Activated naive CD4-positive, alpha-beta T cell treated with Interleukin-2 at 50 U/mL for 16 hours (primary cell): ENCODE data around the gene CBFA2T3.
"Not testable (repeated sequence)": the region's sequence is repeated elsewhere in the genome, so short reads cannot be mapped to it uniquely, and the experiment has no call there.

Experiments used
- DNase-seq: peaks from one replicate; pipeline ENCODE4 v3.0.0-alpha.2; 2020

The CBFA2T3 gene

DNA sequence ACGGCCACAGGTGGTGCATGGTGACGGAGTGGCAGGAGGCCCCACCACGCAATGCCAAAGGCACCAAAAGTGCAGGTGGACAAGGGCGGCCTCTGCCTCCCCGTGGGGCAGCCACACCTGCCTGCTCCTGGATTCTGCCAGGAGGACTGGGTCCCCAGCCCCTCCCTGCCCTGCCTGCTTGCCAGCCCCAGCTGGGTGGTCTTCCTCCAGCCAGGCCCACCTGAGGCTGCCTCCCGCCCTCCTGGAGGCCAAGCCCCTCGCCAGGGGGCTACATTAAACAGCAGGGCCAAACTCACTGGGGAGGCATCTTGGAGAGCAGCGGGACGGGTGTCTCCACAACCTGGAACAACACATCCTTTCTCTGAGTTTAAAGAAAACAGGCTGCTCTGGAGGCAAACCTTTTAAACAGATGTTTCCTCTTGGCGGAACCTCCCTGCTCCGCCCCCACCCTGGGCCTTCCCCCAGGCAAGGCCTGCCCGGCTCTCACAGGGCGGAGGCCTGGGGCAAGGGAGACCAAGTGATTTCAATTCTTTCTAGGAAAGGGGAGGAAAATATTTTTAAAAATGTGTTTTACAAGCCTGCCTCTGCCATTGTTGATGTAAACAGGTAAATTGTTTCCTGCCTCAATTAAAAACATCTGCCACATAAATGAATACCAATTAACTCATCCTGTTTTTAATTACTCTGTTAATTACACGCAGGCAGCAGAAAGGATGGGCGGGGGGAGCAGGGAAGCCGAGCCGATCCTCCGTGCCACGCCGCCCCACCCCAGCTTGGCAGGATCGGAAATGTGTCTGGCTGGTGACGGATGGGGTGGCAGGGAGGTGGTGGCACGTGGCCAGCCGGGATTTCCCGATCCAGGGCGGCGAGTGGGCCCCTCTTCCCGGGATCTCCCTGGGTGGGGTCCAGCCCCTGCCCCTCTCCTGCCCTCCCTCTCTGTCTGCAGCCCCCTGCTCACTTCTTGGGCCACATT lies 56.1 kb downstream of the CBFA2T3 start:
- DNase-seq: peak; percentile 12

DNA sequence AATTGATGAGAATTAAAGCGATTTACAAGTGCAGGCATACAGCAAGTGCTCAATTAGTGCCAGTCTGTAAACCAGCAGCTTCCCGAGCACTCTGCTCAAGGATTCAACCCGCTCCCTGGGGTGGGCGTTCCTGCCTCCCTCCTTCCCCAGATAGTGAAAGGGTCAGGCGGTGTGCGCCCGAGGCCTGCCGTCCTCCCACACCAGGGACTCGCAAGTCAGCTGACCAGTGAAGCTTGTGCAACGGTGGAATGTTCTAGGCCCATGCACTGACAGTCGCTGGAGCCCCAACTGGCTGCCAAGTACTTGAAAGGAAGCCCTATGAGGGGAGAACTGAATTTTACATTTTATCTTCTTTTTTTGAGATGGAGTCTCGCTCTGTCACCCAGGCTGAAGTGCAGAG lies 57.1 kb downstream of the CBFA2T3 start:
- DNase-seq: no peak

DNA sequence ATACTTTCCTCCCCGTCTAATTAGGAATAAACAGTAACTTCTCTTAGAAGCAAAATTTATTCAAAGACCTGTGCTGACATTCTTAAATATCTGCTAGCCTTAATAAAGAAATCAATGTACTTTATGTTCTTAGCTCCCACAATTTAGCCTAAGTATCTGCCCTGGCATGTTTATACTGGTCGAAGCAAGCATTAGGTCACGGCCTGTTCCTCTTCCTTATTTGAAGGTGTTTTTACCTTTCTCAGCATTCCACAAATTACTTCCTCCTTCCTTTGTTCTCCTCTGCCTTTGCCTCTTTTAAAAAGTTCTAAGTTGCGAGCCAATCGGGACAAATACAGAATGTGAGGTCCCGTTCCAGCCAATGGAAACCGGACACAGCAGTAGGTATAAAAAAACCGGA lies 58.1 kb downstream of the CBFA2T3 start:
- not testable (repeated sequence) for DNase-seq

DNA sequence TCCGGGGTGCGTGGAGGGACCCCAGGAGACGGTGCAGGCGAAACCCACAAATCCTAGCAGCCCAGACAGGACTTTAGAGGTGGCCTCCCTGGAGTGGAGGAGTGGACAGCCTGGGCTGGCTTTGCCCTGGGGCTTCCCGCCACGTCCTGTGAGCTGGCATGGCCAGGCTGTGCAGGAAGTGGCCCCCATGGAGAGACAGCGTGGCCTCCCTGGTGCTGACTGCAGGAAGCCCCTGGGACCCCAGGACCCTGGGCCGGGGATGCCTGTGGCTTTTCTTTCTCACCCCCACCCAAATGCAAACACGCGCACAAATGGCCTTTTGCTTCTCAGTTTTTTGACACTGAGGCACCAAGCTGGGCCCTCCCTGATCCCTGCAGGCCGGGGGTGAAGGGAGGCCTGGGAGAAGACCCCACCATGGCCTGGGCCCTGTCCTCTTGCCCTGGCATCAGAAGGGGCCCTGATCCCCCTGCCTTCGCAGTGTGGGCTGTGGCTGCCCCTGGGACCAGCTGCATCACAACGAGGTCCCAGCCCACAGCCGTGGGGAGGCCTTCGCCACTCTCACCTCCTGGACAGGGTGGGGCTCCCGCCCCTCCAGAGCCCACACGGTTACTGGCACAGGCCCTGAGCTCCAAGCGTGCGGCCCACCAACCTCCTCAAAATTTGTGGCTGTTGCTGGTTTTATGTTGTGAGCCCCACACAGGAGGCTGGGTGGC lies 58.9 kb downstream of the CBFA2T3 start:
- DNase-seq: no peak

DNA sequence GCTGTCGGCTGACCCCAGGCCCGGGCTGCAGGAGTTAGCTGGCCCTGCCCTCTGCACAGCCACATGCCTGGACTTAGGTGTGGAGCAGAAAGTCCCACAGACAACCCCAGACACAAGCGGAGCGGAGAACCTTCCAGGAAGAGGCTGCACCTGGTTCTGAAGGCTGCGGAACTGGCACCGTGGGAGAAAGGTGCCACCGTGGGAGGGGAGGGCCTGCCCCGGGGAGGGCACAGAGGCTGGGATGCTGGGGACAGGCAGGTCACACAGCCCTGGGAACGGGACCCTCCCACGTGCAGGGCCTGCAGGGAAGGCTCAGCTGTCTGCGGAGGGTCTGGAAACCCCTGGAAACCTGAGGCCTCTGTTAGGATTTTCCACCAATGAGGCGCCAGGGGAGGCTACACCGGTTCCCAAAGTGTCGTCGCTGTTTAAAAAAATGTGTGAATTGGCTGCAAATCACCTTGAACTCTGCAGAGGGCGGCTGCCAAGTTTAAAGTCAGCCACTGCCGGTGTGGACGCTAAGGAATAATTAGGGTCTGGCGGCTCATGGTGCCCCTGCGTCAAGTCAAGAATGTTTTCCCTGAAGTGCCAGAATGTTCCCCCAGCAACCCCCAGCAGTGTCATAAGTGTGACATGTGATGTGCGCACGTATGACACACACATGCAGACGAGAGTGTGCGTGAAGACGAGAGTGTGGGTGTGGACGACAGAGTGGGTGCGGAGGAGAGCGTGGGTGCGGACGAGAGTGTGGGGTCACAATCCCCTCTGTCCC lies 59.7 kb downstream of the CBFA2T3 start:
- no peak for DNase-seq

DNA sequence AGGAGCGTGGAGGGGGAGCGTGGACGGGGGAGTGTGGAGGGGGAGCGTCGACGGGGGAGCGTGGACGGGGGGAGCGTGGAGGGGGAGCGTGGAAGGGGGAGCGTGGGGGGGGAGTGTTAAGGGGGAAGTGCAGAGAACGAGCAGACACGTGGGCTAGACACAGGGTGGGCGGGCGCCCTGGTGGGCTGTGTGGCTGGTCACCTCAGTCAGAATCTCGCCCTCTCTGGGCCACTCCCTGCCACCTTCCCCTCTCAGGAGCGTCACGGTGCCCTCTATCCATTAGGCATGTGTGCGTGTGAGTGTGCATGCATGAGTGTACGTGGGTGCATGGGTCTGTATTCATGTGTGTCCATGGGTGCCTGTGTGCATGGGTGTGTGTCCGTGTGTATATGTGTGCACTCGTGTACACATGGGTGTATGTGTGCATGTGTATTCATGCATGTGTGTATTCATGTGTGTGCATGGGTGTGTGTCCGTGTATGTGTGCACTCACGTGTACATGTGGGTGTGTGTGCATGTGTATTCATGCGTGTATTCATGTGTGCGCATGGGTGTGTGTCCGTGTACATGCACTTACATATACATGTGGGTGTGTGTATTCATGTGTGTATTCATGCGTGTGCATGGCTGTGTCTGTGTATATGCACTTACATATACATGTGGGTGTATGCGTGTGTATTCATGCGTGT lies 61.2 kb downstream of the CBFA2T3 start:
- DNase-seq: no peak

DNA sequence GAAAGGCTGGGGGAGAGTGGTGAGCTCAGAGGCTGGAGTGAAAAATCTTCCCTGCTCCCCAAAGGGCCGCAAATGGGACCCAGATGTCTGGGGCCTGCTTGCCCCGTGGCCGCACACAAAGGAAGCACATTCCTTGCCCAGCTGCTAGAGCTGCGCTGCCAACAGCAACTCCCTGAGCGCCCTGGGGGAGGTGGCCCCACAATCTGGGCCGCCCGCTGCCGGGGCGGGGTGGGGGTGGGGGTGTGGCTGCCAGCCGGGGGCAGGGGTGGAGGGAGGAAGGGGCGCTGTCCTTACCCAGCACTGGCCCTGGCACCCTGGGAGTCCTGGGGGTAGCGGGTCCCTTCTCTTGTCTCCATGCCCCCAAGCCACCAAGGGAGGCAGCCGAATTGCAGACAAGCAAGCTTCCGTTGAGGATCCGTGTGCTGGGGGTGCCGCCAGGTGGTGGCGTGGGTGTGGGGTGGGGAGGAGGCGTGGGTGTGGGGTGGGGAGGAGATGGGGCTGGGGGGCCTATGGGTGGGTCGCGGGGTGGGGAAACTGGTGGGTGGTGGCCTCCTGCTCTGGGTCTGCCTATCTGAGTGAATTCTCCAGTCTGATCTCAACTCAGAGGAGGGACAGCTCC lies 62.1 kb downstream of the CBFA2T3 start:
- no peak for DNase-seq

DNA sequence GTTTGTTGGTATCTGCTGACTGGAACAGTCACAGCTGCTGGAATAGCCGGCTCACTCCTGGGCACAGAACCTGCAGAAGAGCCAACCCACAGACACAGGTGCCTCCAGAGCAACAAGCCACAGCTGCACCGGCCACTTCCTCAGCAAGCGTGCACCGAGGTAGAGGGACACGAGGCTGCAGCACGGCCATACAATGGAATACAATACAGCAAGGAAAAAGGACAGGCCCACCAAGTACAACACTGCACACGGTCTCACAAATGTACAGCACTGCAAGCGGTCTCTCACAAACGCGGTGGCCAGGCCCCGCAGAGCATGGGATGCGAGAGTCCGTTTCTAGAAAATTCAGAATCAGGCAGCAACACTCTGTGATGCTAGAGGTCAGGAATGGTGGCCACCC lies 63.1 kb downstream of the CBFA2T3 start:
- DNase-seq: no peak

DNA sequence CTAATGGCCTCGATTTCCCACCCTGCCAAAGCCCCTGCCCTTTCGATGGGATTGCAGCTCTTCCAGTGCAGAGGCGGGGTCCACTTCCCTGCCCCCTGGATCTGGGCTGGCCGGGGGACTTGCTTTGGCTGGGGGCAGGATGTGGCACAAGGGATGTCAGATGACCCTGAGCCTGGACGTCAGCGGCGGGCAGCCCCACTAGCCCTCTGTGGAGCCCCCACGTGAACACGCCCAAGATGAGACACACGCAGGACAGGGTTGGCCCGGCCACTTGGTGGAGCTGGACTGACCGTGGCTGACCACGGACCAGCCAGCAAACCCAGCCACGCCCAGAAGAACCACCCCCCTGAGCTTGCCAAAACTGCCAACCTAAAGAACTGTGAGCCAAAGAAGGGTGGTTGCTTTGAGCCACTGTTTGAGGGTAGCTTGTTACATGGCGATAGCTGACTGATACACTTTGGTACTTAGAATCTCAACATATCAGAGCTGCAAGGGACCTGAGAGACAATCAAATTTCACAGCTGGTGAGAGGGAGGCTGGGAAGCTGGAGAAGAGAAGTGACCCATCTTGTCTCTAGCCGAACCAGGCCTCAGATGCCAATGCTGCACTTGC lies 63.9 kb downstream of the CBFA2T3 start:
- no peak for DNase-seq

DNA sequence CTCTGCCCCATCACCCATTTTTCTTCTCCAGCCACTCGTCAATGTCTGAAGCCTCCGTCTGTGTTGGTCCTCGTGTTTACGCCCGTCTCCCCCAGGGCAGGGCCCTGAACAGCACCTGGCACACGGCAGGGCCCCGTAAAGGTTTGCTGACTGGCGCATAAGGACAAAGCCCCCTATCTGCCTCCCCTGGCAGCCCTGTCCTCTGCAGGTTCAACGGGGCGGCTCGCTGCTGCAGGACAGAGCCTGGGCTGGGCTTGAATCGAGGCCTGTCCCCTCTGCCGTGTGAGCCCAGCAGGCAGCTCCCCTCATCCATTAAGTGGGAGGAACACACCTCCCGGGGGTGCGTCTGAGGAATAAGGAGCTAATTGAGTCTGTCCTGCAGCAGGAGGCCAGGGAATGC lies 64.5 kb downstream of the CBFA2T3 start:
- DNase-seq: no peak

DNA sequence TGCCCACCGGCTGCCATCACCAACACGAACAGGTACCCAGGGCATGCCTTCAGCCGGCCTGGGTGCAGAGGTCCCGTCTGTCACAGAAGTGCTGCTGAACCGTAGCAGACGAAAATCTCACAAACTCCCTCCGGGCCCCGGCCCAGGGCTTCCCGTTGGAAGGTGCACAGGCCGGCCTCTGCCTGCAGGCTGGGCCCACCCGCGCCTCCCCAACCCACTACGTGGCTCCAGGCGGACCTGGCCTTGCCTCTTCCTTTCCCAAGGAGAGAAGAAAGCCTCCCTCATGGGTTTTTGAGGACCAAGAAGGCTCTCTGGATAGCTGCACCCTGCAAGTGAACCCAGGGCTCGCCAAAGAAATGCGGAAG lies 65.1 kb downstream of the CBFA2T3 start:
- no peak for DNase-seq

DNA sequence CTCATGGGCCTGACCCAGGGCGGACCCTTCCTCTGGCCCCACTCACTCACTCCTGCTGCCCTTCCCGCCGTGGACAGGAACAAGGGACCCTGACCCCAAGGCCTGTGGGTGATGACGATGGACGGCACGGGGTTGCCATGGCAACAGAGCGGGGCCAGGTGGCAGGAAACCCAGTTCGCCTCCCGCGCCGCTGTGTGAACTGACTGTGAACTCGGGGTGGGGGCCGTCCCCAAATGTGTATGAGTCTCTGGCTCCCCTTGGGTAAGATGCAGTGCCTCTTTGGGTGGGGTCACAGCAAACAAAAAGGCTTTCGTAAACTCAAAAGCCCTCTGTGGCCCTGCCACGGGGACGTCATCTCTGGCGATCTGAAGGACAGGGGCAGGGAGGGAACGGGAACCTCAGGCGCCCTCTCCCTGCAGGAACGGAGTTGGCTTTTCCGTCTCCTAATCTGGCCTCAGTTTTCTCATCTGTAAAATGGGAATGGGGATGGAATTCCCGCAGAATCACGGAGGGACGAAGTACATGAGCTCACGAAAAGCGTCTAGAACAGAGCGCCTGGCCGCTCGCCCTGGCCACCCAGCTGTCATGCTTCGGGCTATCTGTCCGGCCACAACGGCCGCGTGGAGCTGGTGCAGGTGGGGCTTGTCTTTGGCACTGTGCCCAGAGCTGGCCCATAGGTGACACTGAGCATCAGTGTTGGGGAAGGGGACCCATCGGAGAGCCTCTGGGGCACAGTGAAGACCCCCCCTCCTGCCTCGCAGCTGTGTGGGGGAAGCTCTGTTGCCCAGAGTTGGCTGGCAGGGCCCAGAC lies 65.7 kb downstream of the CBFA2T3 start:
- no peak for DNase-seq

DNA sequence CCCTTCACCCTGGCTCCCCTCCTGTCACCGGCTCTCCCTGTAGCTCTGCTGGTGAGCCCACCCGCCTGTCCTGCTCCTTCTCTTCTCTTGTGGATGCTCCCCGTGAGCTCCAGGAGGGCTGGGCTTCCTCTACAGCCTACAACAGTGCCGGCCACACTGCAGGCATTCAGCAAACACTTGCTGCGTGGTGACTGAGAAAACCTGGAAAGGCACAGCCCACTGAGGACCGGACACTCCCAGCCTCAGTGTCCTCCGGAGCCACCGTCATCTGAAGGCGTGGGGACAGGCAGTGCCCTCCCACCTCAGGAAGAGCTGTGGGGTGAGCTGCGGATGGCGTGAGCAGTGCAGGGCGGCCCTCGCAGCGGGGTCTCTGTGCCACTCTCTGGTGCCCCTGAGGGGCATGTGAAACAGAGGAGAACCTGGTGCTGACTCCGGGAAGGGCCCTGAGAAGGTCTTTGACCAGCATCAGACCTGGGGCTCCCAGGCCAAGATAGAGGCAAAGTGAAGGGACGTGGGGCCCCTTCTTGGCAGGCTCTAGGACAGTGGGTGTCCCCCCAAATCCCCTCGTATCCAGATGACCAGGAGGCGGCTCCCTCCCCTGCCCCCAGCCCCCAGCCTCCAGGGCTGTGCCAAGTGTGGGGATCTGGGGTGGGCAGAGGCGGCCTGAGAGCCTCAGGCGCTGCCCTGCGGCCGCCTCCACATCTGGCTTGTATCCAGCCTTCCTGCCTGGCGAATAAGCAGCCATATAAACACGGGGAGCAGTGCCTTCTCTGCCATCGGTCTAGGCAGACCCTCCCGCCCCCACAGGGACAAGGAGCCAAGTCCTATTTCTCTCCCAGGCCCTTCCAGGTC lies 66.5 kb downstream of the CBFA2T3 start:
- DNase-seq: no peak

DNA sequence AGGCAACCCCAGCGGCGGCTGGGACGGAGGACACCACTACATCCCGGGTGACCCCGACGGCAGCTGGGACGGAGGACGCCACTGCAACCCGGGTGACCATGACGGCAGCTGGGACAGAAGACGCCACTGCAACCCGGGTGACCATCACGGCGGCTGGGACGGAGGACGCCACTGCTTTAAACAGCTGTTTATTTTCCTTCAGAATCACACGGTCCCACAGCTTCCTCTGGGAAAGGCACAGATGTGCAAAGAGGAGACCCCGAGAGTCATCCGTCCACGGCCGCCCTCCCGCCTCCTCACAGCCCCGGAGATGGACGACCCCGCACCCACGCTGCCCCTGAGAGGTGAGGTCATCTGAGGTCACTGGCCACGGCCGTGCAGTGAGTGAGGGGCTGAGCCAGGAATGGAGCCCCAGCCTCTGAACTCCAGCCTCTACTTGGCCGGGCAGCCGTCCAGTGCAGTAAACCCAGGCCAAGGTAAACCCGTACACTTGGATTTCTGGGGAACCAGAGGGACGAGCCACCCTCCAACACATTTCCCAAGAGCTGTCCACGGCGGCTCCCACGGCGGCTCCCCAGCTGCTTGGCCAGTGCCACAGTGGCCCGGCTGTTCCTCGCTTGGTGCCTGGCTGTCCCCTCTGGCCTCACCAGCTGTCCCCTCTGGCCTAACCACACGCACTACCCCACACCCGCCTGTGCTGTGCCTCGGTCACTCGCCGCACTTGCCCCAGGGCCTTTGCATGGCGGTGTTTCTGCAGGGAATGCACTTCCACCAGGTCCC lies 67.4 kb downstream of the CBFA2T3 start:
- DNase-seq: no peak

DNA sequence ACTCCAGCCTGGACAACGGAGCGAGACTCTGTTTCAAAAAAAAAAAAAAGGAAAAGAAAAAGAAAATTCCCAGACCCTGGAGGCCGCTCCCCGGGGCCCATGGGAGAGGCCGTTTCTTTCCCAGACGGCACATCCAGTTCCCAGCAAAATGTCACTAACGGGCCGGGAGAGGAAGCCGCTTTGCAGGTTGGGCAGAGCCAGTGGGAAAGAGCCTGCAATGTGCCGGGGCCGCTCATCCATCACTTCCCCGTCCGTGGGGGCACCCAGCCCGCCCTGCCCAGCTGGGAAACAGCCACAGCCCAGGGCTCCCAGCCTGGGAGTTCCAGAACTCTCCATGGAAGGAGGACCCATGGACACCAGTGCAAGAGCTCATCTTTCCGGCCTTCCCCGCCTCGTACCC lies 68.7 kb downstream of the CBFA2T3 start:
- DNase-seq: no peak

DNA sequence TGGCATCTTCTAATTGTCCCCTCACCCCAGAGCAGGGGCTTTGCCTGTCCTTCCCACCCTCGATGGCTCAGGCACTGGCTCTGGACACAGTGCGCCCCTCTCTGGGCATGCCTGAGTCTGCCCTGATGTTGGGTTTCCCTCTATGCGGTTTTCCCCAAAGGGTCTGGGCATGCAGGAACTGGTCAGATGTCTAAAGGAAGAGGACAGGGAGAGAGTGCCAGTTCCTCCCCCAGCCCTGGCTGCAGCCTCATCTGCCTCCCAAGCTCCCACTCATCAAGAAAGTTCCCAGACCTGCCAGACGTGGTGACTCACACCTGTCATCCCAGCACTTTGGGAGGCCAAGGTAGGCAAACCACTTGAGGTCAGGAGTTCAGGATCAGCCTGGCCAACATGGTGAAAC lies 69.2 kb downstream of the CBFA2T3 start:
- DNase-seq: no peak

DNA sequence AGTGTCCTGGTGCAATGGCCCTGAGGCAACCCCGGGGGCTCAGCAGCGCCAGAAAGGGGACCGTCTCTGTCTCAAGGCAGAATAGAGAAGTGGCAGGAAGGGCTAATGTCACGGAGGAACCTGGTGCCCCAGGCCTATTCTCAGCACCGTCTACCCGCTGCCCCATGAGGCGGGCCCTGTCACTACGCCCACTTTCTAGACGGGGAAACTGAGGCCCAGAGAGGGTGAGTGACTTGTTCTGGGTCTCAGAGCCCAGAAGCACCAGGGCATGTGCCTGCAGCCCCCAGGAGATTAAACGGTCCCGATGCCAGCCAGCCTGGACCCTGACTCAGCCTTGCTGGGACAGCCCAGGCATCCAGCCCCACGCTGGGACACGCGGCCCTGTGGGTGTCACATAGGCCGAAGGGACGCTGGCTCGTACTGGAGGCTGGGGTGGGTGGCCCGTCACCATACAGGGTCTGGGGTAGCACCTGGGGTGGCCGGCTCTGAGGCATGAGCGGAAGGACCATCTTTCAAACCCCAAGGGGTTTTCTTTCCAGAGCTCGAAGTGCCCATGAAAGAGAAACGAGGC lies 70.4 kb downstream of the CBFA2T3 start:
- no peak for DNase-seq

DNA sequence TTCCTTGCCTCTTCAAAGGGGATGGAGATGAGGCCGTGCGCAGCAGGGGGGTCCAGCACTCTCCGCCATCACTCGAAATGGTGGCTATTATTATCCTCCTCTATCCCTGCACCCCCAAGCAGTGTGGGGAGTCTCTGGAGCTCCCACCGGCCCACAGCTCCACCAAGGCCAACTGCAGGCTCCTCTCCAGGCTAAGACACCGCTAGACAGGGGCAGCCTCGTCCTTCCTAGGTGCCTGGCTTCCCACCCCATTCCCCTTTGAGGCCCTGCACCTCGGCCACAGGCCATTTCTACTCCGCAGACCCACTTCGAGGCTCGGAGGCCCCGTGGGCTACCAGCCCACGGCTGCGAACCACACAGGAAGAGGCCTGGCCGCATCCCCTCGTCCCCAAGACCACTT lies 71.0 kb downstream of the CBFA2T3 start:
- DNase-seq: no peak

DNA sequence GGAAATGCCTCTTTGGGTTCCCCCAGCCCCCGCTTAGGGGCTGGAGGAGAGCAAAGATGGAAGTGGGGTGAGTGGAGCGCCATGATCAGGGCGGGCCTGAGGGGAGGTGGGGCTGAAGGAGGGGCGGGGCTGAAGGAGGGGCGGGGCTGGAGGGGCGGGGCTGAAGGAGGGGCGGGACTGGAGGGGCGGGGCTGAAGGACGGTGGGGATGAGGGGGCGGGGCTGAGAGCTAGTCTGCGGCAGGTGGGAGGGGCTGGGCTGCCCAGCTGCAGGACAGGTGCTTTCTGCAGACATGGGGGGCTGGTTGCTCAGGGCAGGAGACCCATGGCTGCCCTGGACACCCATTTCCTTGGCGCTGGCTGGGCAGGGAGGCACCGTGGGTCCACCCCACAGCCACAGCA lies 71.4 kb downstream of the CBFA2T3 start:
- DNase-seq: no peak
